Measurements from ENCODE around the gene TJP1.
A peak's percentile ranks its signal among the peaks of the same experiment; 100 is the strongest.

The TJP1 gene

DNA sequence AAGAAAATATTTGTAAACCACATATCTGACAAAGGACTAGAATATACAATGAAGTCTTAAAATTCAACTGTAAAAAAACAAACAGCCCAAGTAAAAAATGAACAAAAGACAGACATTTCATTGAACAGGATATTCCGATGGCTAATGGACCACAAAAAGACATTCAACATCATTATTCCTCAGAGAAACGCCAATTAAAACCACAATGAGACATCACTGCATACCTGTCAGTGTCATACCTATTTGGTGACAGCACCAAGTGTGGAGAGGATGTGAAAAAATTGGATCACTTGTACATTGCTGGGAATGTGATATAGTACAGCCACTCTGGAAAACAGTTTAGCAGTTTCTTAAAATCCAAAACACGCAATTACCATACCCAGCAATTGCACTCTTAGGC lies 29.9 kb upstream of the TJP1 start:
- Mint-ChIP-seq H3K9me3 (ENCODE audit: low read depth) (no peaks in the 10 kb centered on the region), H3K4me1 (ENCODE audit: low read depth) (no peaks in the 10 kb centered on the region), H3K4me3 (no peak overlapping the region), H3K36me3 (no peaks in the 10 kb centered on the region), H3K27me3 (peaks cover 15% of the 10 kb centered on the region), H3K27ac (no peak overlapping the region)

DNA sequence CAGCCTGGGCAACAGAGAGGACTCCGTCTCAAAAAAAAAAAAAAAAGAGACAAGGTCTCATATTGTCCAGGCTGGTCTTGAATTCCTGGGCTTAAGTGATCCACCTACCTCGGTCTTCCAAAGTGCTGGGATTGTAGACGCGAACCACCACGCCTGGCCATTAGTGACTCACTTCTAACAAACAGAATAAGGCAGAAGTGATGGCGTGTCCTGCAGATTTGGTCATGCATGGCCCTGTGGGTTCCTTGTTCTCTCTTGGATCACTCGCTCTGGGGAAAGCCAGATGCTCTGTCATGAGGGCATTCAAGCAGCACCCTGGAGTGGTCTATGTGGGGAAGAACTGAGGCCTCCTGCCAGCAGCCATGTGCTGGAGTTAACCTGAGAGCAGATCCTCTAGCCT lies 27.4 kb upstream of the TJP1 start:
- peaks cover 24% of the 10 kb centered on the region for H3K27me3 Mint-ChIP-seq
- H3K4me1 Mint-ChIP-seq (ENCODE audit: low read depth) = no peaks in the 10 kb centered on the region
- H3K4me3 Mint-ChIP-seq = no peak overlapping the region

DNA sequence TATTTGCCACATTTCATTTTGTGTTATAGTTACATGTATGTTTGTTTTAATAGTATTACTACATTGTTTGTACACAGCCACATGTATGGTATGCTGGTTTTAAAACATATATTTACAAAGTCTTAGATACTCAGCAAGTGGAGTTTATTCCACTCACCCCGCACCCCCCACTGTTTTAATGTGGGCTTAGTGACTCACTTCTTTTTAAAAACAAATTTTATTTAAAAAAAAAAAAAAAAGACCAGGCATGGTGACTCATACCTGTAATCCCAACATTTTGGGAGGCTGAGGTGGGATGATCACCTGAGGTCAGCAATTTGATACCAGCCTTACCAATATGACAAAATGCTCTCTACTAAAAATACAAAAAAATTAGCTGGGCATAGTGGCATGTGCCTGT lies 26.9 kb upstream of the TJP1 start:
- H3K36me3 Mint-ChIP-seq = no peaks in the 10 kb centered on the region
- peaks cover 28% of the 10 kb centered on the region for H3K27me3 Mint-ChIP-seq
- H3K9me3 Mint-ChIP-seq (ENCODE audit: low read depth) = no peaks in the 10 kb centered on the region
- H3K4me3 Mint-ChIP-seq = no peak overlapping the region
- H3K27ac Mint-ChIP-seq = no peak overlapping the region
- no peaks in the 10 kb centered on the region for H3K4me1 Mint-ChIP-seq (ENCODE audit: low read depth)

More for the DNA sequence above, 27.4 kb upstream of the TJP1 start:
- Mint-ChIP-seq H3K36me3 (no peaks in the 10 kb centered on the region), H3K9me3 (ENCODE audit: low read depth) (no peaks in the 10 kb centered on the region), H3K27ac (no peak overlapping the region)

DNA sequence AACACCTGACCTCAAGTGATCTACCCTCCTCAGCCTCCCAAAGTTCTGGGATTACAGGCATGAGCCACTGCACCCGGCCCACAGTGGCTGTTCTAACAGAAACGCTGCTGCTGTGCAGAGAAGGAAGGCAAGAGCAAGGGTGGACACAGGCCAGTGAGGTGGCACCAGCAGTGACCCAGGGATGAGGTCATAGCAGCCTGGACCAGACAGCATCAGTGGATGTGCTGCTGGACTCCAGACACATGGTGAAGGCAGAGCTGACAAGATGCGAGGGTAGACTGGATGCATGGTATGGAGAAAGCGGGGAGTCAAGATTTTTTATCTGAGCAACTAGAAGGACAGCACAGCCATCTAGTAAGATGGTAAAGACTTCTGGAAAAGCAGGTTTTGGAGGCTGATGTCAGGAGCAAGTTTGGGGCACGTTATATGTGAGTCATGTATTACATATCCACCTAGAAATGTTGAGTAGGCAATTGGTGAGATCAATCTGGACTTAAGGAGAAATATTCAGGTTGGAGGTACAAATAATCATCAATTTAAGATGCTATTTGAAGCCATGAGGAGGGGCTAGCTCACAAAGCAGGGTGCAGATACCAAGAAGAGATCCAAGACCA lies 22.1 kb upstream of the TJP1 start:
- Mint-ChIP-seq H3K4me3 (no peak overlapping the region), H3K9me3 (ENCODE audit: low read depth) (no peaks in the 10 kb centered on the region), H3K4me1 (ENCODE audit: low read depth) (no peaks in the 10 kb centered on the region), H3K27me3 (peaks cover 37% of the 10 kb centered on the region), H3K36me3 (no peaks in the 10 kb centered on the region), H3K27ac (no peak overlapping the region)

DNA sequence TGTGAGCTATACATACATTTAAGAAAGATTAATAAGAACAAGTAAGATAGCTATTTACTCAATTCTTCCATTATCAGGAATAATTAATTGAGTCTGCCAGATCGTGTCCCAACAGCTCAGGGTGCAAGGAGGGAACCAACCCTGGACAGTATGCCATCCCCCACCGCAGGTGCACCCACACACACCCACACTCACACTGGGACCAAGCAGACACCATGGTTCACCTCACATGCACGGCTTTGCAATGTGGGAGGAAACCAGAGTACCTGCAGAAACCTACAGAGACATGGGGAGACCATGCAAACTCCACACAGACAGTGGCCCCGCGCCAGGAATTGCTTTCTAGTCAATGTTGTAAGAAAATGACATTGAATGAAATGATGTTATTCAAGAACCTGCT lies 20.0 kb upstream of the TJP1 start:
- Mint-ChIP-seq H3K4me1 (ENCODE audit: low read depth) (no peaks in the 10 kb centered on the region), H3K4me3 (no peak overlapping the region), H3K36me3 (no peaks in the 10 kb centered on the region), H3K27me3 (peaks cover 46% of the 10 kb centered on the region), H3K9me3 (ENCODE audit: low read depth) (no peaks in the 10 kb centered on the region), H3K27ac (no peak overlapping the region)

DNA sequence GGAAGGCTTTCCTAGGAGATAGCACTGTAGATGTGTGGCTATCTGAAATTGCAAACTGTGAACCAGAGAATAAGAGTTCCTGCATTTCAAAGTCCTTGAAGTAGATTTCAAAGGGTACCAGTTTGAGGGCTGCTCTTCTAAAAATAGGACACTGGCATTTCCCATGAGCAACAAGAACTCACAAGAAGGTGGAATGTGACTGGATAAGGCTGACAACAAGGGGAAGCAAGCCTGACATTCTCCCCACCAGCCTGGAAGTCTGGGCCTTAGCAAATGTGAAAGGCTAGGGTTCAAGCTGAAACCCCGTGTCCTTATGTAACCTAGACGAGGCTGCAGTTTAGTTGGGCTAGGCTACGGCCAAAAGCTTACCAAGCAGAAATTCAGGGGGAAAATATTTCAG lies 18.7 kb upstream of the TJP1 start:
- H3K4me3 Mint-ChIP-seq = no peak overlapping the region
- peaks cover 48% of the 10 kb centered on the region for H3K27me3 Mint-ChIP-seq

DNA sequence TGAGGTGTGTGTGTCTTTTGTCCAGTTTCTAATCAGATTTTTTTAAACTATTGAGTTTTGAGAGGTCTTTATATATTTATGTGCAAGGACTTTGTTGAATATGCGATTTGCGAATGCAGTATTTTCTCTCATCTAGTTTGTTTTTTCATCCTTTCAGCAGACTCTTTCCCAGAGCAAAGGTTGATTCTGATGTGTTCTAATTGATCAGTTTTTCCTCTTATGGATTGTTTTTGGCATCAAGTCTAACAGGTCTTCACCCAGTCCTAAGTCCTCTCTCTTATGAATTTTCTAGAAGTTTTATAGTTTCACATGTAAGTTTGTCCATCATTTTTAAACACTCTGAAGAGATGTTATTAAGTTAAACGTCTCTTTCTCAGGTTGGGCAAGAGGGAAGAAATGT lies 17.8 kb upstream of the TJP1 start:
- Mint-ChIP-seq H3K4me1 (ENCODE audit: low read depth) (no peaks in the 10 kb centered on the region), H3K36me3 (no peaks in the 10 kb centered on the region), H3K9me3 (ENCODE audit: low read depth) (no peaks in the 10 kb centered on the region), H3K4me3 (no peak overlapping the region), H3K27me3 (peaks cover 50% of the 10 kb centered on the region), H3K27ac (no peak overlapping the region)

More for the DNA sequence above, 18.7 kb upstream of the TJP1 start:
- Mint-ChIP-seq H3K9me3 (ENCODE audit: low read depth) (no peaks in the 10 kb centered on the region), H3K27ac (no peak overlapping the region), H3K4me1 (ENCODE audit: low read depth) (no peaks in the 10 kb centered on the region), H3K36me3 (no peaks in the 10 kb centered on the region)

DNA sequence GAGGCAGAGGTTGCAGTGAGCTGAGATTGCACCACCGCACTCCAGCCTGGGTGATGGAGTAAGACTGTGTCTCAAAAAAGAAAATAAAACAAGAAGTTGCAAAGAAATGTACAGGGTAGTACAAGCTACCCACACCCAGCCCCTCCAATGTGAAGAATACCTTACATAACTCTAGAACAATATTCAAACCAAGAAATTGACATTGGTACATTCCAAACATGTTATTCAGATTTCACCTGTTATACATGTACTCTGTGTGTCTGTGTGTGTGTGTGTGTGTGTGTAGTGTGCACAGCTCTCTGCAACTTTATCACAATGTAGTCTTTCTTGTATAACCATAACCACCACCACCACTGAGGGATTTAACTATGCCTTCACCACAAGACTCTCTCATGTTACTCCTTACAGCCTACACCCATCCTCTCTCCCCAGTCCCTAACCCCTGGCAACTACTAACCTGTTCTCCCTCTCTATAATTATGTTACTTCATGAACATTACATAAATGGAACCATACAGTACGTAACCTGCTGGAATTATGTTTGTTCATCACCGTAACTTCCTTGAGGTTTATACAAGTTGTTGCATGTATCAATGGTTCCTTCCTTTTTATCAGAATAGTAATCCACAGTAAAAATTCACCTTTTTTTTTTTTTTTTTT lies 16.2 kb upstream of the TJP1 start:
- no peak overlapping the region for H3K4me3 Mint-ChIP-seq
- peaks cover 40% of the 10 kb centered on the region for H3K27me3 Mint-ChIP-seq
- H3K4me1 Mint-ChIP-seq (ENCODE audit: low read depth) = no peaks in the 10 kb centered on the region
- H3K36me3 Mint-ChIP-seq = no peaks in the 10 kb centered on the region
- H3K9me3 Mint-ChIP-seq (ENCODE audit: low read depth) = no peaks in the 10 kb centered on the region
- no peak overlapping the region for H3K27ac Mint-ChIP-seq

DNA sequence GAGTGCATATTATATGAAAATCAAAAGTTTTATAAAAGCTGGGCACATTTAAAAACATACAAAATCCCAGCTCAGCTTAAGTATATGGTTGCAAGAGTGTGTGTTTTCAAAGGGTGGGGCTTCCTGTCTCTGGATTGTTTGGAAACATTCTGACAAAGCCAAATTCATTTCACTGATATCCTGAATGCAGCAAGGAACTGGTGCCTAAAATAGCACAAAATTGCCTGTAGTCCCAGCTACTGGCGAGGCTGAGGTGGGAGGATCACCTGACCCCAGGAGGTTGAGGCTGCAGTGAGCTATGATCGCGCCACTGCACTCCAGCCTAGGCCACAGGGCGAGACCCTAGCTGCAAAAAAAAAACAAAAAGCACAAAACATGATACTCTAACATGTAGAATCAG lies 13.0 kb upstream of the TJP1 start:
- Mint-ChIP-seq H3K9me3 (ENCODE audit: low read depth) (peaks cover 7% of the 10 kb centered on the region), H3K27ac (no peak overlapping the region), H3K4me1 (ENCODE audit: low read depth) (no peaks in the 10 kb centered on the region), H3K36me3 (peaks cover 5% of the 10 kb centered on the region), H3K27me3 (peaks cover 54% of the 10 kb centered on the region), H3K4me3 (no peak overlapping the region)

DNA sequence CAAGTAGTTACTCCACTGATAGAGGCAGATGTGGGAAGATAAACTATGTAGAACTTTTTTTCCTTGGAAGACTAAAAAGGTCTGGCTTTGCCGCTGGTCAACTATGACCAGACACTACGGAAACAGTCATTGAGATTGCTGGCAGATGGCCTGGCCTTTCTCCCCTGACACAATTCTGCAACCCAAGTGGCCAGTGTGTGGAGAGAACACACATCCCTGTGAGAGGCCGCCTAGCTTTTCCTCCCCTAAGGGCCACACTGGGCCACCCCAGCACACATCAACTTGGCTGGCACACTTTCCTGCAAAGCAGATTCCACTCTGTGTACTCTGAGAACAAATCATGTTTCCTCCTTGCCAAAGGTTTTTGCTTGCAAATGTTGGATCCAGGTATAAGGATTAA lies 10.4 kb upstream of the TJP1 start:
- Mint-ChIP-seq H3K9me3 (ENCODE audit: low read depth) (peaks cover 7% of the 10 kb centered on the region), H3K27ac (no peak overlapping the region), H3K36me3 (peaks cover 5% of the 10 kb centered on the region)

DNA sequence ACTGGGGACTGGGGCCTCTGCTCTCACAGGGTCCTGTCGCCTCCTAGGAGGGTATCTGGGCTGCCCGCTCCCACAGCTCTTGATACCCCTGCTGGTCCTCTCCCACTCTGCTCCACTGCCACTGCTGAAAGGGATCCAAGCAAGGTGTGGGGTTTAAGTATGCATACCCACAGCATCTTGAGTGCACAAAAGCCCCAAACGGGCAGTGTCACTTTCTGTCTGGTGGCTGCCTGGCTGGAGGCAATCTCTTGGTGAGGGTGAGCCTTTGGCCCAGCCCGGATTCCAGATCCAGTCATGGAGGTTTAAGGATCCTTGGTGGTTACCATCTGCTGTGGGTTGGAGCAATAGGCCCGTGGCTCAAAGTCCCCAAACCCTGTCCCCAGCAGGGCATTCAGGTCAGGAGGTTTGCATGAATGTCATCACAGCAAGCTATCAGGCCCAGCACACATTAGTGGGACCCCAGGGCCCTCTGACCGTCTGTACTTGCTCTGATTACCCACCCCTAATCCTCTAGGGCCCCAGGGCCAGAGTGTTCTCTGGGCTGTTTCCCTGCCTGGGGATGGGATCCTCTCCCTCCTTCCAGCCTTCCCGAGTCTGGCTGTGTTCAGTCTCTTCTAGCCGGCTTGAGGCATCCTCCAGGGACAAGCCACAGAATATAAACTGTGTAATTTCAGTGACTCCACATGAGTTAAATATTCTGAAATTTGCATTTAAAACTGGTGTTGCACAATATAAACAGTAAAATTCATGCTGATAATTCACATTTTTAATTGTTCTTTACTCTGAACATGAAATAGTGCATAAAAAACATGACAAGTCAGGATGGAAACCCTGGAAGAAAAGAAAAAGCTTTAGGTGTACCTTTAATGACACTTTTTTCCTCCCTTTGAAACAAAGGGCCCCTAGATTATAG lies 4.9 kb upstream of the TJP1 start:
- no peak overlapping the region for H3K4me3 Mint-ChIP-seq
- H3K4me1 Mint-ChIP-seq (ENCODE audit: low read depth) = peaks cover 28% of the 10 kb centered on the region
- no peak overlapping the region for H3K27ac Mint-ChIP-seq
- H3K9me3 Mint-ChIP-seq (ENCODE audit: low read depth) = peaks cover 8% of the 10 kb centered on the region
- H3K27me3 Mint-ChIP-seq = peaks cover 48% of the 10 kb centered on the region
- H3K36me3 Mint-ChIP-seq = peaks cover 3% of the 10 kb centered on the region

More for the DNA sequence above, 10.4 kb upstream of the TJP1 start:
- Mint-ChIP-seq H3K4me3 (no peak overlapping the region), H3K4me1 (ENCODE audit: low read depth) (no peaks in the 10 kb centered on the region), H3K27me3 (peaks cover 53% of the 10 kb centered on the region)

DNA sequence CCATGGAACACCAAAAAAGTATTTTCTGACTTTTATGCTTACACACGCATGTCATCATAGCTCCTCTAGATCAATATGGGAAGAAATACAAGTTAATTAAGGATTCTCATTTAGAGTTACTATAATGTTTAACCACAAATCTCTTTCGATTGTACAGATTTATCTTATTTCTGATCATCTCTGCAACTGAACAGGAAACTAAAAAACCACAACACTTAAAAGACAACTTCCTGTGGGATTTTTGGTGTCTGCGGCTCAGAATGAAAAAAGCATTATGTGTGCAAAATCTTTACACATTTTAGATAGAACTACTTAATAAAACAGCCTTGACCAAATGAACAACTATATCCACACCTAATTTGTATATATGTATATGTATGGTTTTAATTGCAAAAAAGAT lies 3.0 kb upstream of the TJP1 start:
- H3K36me3 Mint-ChIP-seq = peaks cover 3% of the 10 kb centered on the region
- H3K27me3 Mint-ChIP-seq = peaks cover 40% of the 10 kb centered on the region
- H3K27ac Mint-ChIP-seq = no peak overlapping the region
- H3K9me3 Mint-ChIP-seq (ENCODE audit: low read depth) = peaks cover 5% of the 10 kb centered on the region
- H3K4me1 Mint-ChIP-seq (ENCODE audit: low read depth) = peaks cover 31% of the 10 kb centered on the region
- no peak overlapping the region for H3K4me3 Mint-ChIP-seq

DNA sequence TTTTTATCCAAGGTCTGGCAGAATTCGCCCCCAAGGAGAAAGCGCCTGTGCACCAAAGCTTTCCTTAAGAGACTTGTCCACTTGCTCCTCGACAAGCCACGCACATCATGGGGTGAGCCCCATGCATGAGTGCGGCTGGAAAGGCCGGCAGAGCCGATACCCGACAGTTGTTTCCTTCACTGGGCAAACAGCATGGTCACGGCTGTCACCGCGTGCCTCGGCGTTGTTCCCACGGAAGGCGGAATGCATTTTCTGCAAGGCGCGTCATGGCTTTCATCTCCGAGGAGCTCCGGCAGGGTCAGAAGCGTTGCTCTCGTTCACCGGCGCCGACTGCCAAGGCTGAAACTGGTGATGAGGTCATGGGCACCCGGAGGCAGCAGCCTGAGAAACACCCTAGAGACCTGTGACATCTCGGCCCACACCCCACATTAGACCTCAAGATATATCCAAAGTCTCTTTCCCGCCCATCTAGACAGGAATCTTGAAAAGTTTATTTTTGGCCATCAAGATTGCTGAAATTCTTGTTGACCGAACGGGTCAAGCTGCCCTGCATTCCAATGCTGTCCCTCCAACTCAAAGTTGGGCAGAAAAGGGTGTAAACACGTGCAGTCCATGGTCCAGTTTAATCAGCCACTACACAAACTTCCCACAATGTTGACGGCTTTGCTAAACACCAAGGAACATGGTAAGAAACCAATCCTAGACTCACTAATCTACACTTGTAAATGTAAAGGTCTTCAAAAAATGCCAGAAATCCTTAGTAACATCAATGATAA lies 604 bp upstream of the TJP1 start:
- peaks cover 45% of the 10 kb centered on the region for H3K27me3 Mint-ChIP-seq
- H3K9me3 Mint-ChIP-seq (ENCODE audit: low read depth) = peaks cover 5% of the 10 kb centered on the region
- H3K27ac Mint-ChIP-seq = peak overlapping the region; percentile 41
- peaks cover 3% of the 10 kb centered on the region for H3K36me3 Mint-ChIP-seq
- peaks cover 31% of the 10 kb centered on the region for H3K4me1 Mint-ChIP-seq (ENCODE audit: low read depth)
- peak overlapping the region; percentile 69 for H3K4me3 Mint-ChIP-seq

DNA sequence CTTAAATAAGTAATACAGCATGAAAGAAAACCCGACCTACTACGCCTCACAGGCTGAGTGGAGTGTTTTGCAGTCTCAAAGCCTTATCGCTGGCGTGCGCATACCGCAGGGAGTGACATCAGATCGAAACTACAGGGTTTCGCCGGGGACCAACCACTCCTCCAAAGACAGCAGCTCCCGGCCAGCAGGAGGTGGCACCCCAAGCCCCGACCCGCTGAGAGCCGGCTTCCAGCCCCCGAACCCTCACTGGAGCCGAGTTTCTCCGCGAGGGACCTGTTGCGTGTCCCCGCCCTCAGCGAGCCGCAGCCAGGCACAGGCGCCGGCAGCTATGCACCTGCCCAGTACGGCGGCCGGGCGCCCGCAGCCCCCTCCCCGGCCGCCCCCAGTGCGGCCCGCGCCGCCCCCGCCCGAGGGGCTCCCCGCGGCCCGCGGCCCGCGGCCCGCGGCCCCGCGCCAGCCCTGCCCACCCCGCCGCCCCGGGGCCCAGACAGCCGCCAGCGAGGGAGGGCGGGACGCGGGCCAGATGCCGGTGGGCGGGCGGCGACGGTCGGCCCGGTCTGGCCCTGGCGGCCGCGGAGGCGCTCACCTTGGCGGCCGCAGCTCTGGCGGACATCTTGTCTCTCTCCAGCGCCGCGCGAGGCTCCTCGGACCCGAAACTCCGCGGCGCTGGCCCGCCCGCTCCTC lies 710 bp downstream of the TJP1 start:
- Mint-ChIP-seq H3K9me3 (ENCODE audit: low read depth) (peaks cover 9% of the 10 kb centered on the region), H3K36me3 (peaks cover 3% of the 10 kb centered on the region), H3K27ac (no peak overlapping the region), H3K27me3 (peaks cover 48% of the 10 kb centered on the region), H3K4me1 (ENCODE audit: low read depth) (peaks cover 30% of the 10 kb centered on the region), H3K4me3 (peak overlapping the region; percentile 73)

Measured in activated naive CD8-positive, alpha-beta T cell (primary cell).